IMR-90 (cell line): ENCODE data around the gene THNSL1.

ENCODE experiments used
- CEBPB ChIP-seq: IDR thresholded peaks from 2 replicates; pipeline ENCODE4 v1.6.1; 2012; ENCODE audit warnings: low read depth, low read length, improper control_type of control experiment
- CTCF ChIP-seq: conservative IDR thresholded peaks from 2 replicates; pipeline ENCODE4 v1.5.1; 2012; ENCODE audit warnings: mild to moderate bottlenecking, low read depth, low read length, improper control_type of control experiment
- POLR2A ChIP-seq: IDR thresholded peaks from 2 replicates; pipeline ENCODE4 v1.6.1; 2012; ENCODE audit warnings: mild to moderate bottlenecking, low read depth, low read length
- RAD21 ChIP-seq: IDR thresholded peaks from 2 replicates; pipeline ENCODE4 v1.6.1; 2012; ENCODE audit warnings: low read length, improper control_type of control experiment
- USF2 ChIP-seq: fragments of 150-350 bp; IDR thresholded peaks from 2 replicates; pipeline ENCODE4 v1.6.1; 2017; ENCODE audit warnings: mild to moderate bottlenecking, antibody characterized with exemption, low read length, low read depth

- no peak for TF ChIP-seq RAD21
- no peak for TF ChIP-seq USF2
- TF ChIP-seq CTCF, result no peak
- TF ChIP-seq CEBPB, result no peak
- TF ChIP-seq POLR2A, result no peak
These were observed 49.4 kb upstream of the THNSL1 start for GRCh38 chr10:24966962-24967481.
